Heart right ventricle (tissue), 16 donors: ENCODE data around the gene SETBP1. TPM values are rescaled to one million over a fixed set of nuclear protein-coding genes. Genes with fewer than 3 reads are reported as not detected.
A peak's percentile ranks its signal among the peaks of the same experiment; 100 is the strongest.

Experiments
- ATAC-seq, 8 donors: fragments of 200-7000 bp; cut with Tn5 transposase; one replicate each; pipeline ENCODE4 v1.9.1; 2020; ENCODE audit warnings: mild to moderate bottlenecking in 8 of 8, moderate library complexity in 8 of 8, moderate number of reproducible peaks in 1 of 8
- DNase-seq, 2 donors: peaks; one replicate each; pipeline ENCODE4 v3.0.0-alpha.2; 2020
- H3K27ac ChIP-seq, 10 donors: fragments of 200-600 bp; sonication (generic) in 2 of 10; one replicate each; pipeline versions ENCODE4 v1.5.0 to v1.8.0; 2020 to 2022; ENCODE audit warnings: mild to moderate bottlenecking in 3 of 10
- H3K27me3 ChIP-seq, 7 donors: fragments of 200-600 bp; one replicate each; pipeline ENCODE4 v1.8.0; 2021 to 2022; ENCODE audit warnings: mild to moderate bottlenecking in 2 of 7
- H3K36me3 ChIP-seq, 9 donors: fragments of 200-600 bp; sonication (generic) in 1 of 9; one replicate each; pipeline versions ENCODE4 v1.5.0 to v1.8.0; 2020 to 2022; ENCODE audit warnings: mild to moderate bottlenecking in 2 of 9
- H3K4me1 ChIP-seq, 9 donors: fragments of 200-600 bp; sonication (generic) in 1 of 9; one replicate each; pipeline versions ENCODE4 v1.5.0 to v1.8.0; 2020 to 2022; ENCODE audit warnings: mild to moderate bottlenecking in 4 of 9
- H3K4me3 ChIP-seq, 10 donors: fragments of 200-600 bp; sonication (generic) in 2 of 10; one replicate each; pipeline versions ENCODE4 v1.5.0 to v1.8.0; 2020 to 2022; ENCODE audit warnings: mild to moderate bottlenecking in 7 of 10, moderate library complexity in 2 of 10
- H3K9me3 ChIP-seq, 11 donors: fragments of 200-600 bp in 10 of 11; sonication (generic) in 2 of 11; one replicate each; pipeline versions ENCODE4 v1.5.0 to v1.8.0; 2013 to 2022; ENCODE audit warnings: mild to moderate bottlenecking in 2 of 11, control low read depth in 1 of 11, moderate library complexity in 1 of 11
- CTCF ChIP-seq, 9 donors: fragments of 200-600 bp; sonication (generic) in 2 of 9; IDR thresholded peaks; one replicate each; pipeline versions ENCODE4 v1.5.0 to v1.8.0; 2021 to 2022; ENCODE audit warnings: antibody characterized with exemption in 9 of 9, mild to moderate bottlenecking in 5 of 9, moderate library complexity in 1 of 9
- WGBS, 2 donors: extraction: QIAGEN DNeasy Blood & Tissue Kit; methylation state at CpG; one replicate each; pipeline ENCODE4 v1.1.7; 2013; ENCODE audit warnings: inconsistent platforms in 1 of 2; 5-methylcytosine and 5-hydroxymethylcytosine counted together
- intact Hi-C, 10 donors: fragments of 100-400 bp; cut with DNase I; formaldehyde crosslinking; loops; one replicate each; pipeline versions ENCODE4 v1.11.1 to v1.14.2; 2022
- polyA plus RNA-seq, 2 donors: library from polyadenylated mRNA; stranded (reverse); fragments of 200-250 nt; gene quantifications; one replicate each; pipeline ENCODE4 v1.2.3, GENCODE V29; 2013
- total RNA-seq, 10 donors: library from RNA; stranded (reverse); fragmentation: NEBNext Ultra II Directional in 3 of 10; extraction: Animal tissue kit (Norgen Biotek cat#: 25700) in 3 of 10; gene quantifications; one replicate each; pipeline versions ENCODE4 v1.2.1 to v1.2.4, GENCODE V29; 2021 to 2023
- donor health status: Arrhythmogenic right ventricular cardiomyopathy.
- donor health status: ischemic (EF 13 %, LVEDD 7.1; RV severe dilation, severe dysfunction).
- donor health status: healthy with polysubstance abuse.
- donor health status: DM: no; HTN: yes; CAD: no.
- donor health status: DM: no; HTN: no; CAD: no.
- donor health status: ischemic (EF 25% LVEDD 6.9; RV normal size, moderate dysfunction).
- donor health status: ischemic (EF 25% LVEDD 5.7; RV mildly dilated, moderate dysfunction).
- donor health status: healthy.
- donor health status: DM: yes; HTN: yes; CAD: no.
- donor health status: Ischemic cardiomyopathy.
- donor health status: ischemic (EF 35%, LVEDD 5.7; RV mildly dilated, moderate dysfunction).
- donor health status: nonischemic (EF 11% LVEDD 7.7; RV severe dilation, severe dysfunction).
- donor health status: DM: yes; HTN: yes; CAD: no.
- donor health status: PGD.
- donor health status: ischemic (EF 29% LVEDD 5.4; RV normal size, mild dysfunction).
- donor health status: nonischemic (EF 23%, LVEDD 6.1; RV moderate dilation, normal function).

SETBP1 gene
- total and polyA plus RNA-seq, 12 donors, result 0.71 to 12.2 (median 6.1) TPM

- no peak for TF ChIP-seq CTCF (IDR thresholded peaks at IDR 0.05)
- intact Hi-C loops, result loop anchor here in 1 of 10 donors (10.0 kb wide), 1 partner anchor 97 kb away; the partner anchor contains the start of gene SETBP1
- H3K36me3 ChIP-seq, result no peaks in the 10 kb centered on the region
- no peaks in the 10 kb centered on the region for H3K9me3 ChIP-seq
- peaks cover 0 to 66% (median 19%) of the 10 kb centered on the region in 9 donors for H3K4me1 ChIP-seq
- H3K4me3 ChIP-seq, result no peak overlapping the region
- ATAC-seq, result peak in 3 of 8 donors; percentile 25 to 69 (median 47)
- H3K27ac ChIP-seq, result peak overlapping the region in 1 of 10 donors; percentile 41
- no peak for DNase-seq
- no peaks in the 10 kb centered on the region for H3K27me3 ChIP-seq
- 52 to 59% methylated on average over 3 of the region's 3 CpGs for WGBS, 2 donors
Observed at GRCh38 chr18:44781886-44782285, 101.2 kb downstream of the SETBP1 start.

GRCh38 chr18:44782617-44783016 is 101.9 kb downstream of the SETBP1 start:
- Histone ChIP-seq H3K27ac (peak overlapping the region in 1 of 10 donors; percentile 41), H3K4me3 (no peak overlapping the region), H3K4me1 (peaks cover 0 to 62% (median 16%) of the 10 kb centered on the region in 9 donors), H3K27me3 (no peaks in the 10 kb centered on the region), H3K9me3 (no peaks in the 10 kb centered on the region), H3K36me3 (no peaks in the 10 kb centered on the region)
- 85 to 92% methylated on average over 5 of the region's 5 CpGs for WGBS, 2 donors
- no peak for TF ChIP-seq CTCF (IDR thresholded peaks at IDR 0.05)
- intact Hi-C loops, result loop anchor here in 1 of 10 donors (10.0 kb wide), 1 partner anchor 98 kb away; the partner anchor contains the start of gene SETBP1
- no peak for DNase-seq
- ATAC-seq, result no peak

- intact Hi-C loops, result loop anchor here in 1 of 10 donors (10.0 kb wide), 1 partner anchor 99 kb away; the partner anchor contains the start of gene SETBP1
- DNase-seq, result no peak
- H3K9me3 ChIP-seq, result no peaks in the 10 kb centered on the region
- no peaks in the 10 kb centered on the region for H3K36me3 ChIP-seq
- WGBS, 2 donors, result 66 to 69% methylated on average over 1 of the region's 1 CpG
- H3K27me3 ChIP-seq, result no peaks in the 10 kb centered on the region
- H3K27ac ChIP-seq, result no peak overlapping the region
- TF ChIP-seq CTCF (IDR thresholded peaks at IDR 0.05), result no peak
- ATAC-seq, result no peak
- H3K4me1 ChIP-seq, result peaks cover 0 to 61% (median 15%) of the 10 kb centered on the region in 9 donors
- H3K4me3 ChIP-seq, result no peak overlapping the region
Observed at GRCh38 chr18:44783371-44783770, 102.7 kb downstream of the SETBP1 start.

GRCh38 chr18:44786257-44786656 is 105.6 kb downstream of the SETBP1 start:
- Histone ChIP-seq H3K9me3 (no peaks in the 10 kb centered on the region), H3K4me1 (peaks cover 8 to 68% (median 25%) of the 10 kb centered on the region in 9 donors), H3K4me3 (peak overlapping the region in 1 of 10 donors; percentile 16), H3K27ac (no peak overlapping the region), H3K27me3 (no peaks in the 10 kb centered on the region), H3K36me3 (no peaks in the 10 kb centered on the region)
- ATAC-seq (no peak), DNase-seq (no peak)
- intact Hi-C loops, result loop anchor here in 2 of 10 donors (5.0 to 10.0 kb wide), 2 partner anchors 101 to 104 kb away; partner anchors contain the start of gene SETBP1 (in 2 of the 2)
- TF ChIP-seq CTCF (IDR thresholded peaks at IDR 0.05), result no peak
